Activated naive CD4-positive, alpha-beta T cell treated with anti-CD3 and anti-CD28 coated beads, Interleukin-2, amount 50 U/mL, for 72 hours (primary cell): ENCODE measurements around the gene BACH2. TPM values are rescaled to one million over a fixed set of nuclear protein-coding genes. Genes with fewer than 3 reads are reported as not detected.
"Not testable (repeated sequence)": the region's sequence is repeated elsewhere in the genome, so short reads cannot be mapped to it uniquely, and the experiment has no call there.

Experiments used
- ATAC-seq, 2 donors: fragments of 150-1000 bp; cut with Tn5 transposase; 2 replicates each; pipeline ENCODE4 v1.10.0; 2021; ENCODE audit warnings: mild to moderate bottlenecking in 2 of 2, moderate library complexity in 2 of 2
- DNase-seq, 2 donors: peaks; one replicate each; pipeline ENCODE4 v3.0.0; 2021 to 2022; ENCODE audit warnings: low spot score in 2 of 2
- H3K27ac Mint-ChIP-seq, 2 donors: one replicate each; pipeline ENCODE4 v1.8.0; 2022; ENCODE audit warnings: mild to moderate bottlenecking in 2 of 2, mixed read lengths in 2 of 2
- H3K36me3 Mint-ChIP-seq, 2 donors: one replicate each; pipeline ENCODE4 v1.8.0; 2022; ENCODE audit warnings: mixed read lengths in 2 of 2
- H3K9me3 Mint-ChIP-seq, 2 donors: one replicate each; pipeline ENCODE4 v1.8.0; 2022; ENCODE audit warnings: mixed read lengths in 2 of 2
- total RNA-seq, 2 donors: library from RNA; stranded (reverse); gene quantifications; one replicate each; pipeline ENCODE4 v1.2.3, GENCODE V29; 2022

The BACH2 gene
- total RNA-seq, 2 donors from 2014 or later: 48.7 to 90.8 TPM

GRCh38 chr6:89986650-89987074, 310.0 kb downstream of the BACH2 start:
- Mint-ChIP-seq H3K9me3 (no peaks in the 10 kb centered on the region), H3K36me3 (peaks cover 25 to 51% of the 10 kb centered on the region in 2 donors), H3K27ac (peak overlapping the region; percentile 68 to 82)
- DNase-seq (no peak), ATAC-seq (peak; percentile 42 to 58)

- DNase-seq (no peak), ATAC-seq (no peak)
- H3K9me3 Mint-ChIP-seq: no peaks in the 10 kb centered on the region
- H3K36me3 Mint-ChIP-seq: peaks cover 21 to 51% of the 10 kb centered on the region in 2 donors
- H3K27ac Mint-ChIP-seq: peak overlapping the region; percentile 59 to 92
Measured at GRCh38 chr6:89985751-89986493, 310.7 kb downstream of the BACH2 start.

- Mint-ChIP-seq H3K9me3 (no peaks in the 10 kb centered on the region), H3K27ac (peak overlapping the region; percentile 59 to 92), H3K36me3 (peaks cover 17 to 50% of the 10 kb centered on the region in 2 donors)
- no peak for DNase-seq
- ATAC-seq: no peak
Measured at GRCh38 chr6:89984926-89985750, 311.5 kb downstream of the BACH2 start.

- H3K9me3 Mint-ChIP-seq: no peaks in the 10 kb centered on the region
- ATAC-seq: peak; percentile 19 to 51
- no peak for DNase-seq
- H3K36me3 Mint-ChIP-seq: peaks cover 17 to 27% of the 10 kb centered on the region in 2 donors
- H3K27ac Mint-ChIP-seq: no peak overlapping the region
Measured at GRCh38 chr6:89980353-89980752, 316.3 kb downstream of the BACH2 start.

GRCh38 chr6:89979481-89980119, 317.0 kb downstream of the BACH2 start:
- Mint-ChIP-seq H3K36me3 (peaks cover 15 to 34% of the 10 kb centered on the region in 2 donors), H3K27ac (no peak overlapping the region), H3K9me3 (no peaks in the 10 kb centered on the region)
- DNase-seq (no peak), ATAC-seq (peak; percentile 71 to 85)

- Mint-ChIP-seq H3K9me3 (no peaks in the 10 kb centered on the region), H3K36me3 (peaks cover 15 to 37% of the 10 kb centered on the region in 2 donors), H3K27ac (no peak overlapping the region)
- no peak for DNase-seq
- no peak for ATAC-seq
Measured at GRCh38 chr6:89978749-89979145, 317.9 kb downstream of the BACH2 start.

GRCh38 chr6:89977808-89978748, 318.6 kb downstream of the BACH2 start:
- peaks cover 15 to 36% of the 10 kb centered on the region in 2 donors for H3K36me3 Mint-ChIP-seq
- H3K27ac Mint-ChIP-seq: no peak overlapping the region
- no peaks in the 10 kb centered on the region for H3K9me3 Mint-ChIP-seq
- ATAC-seq (no peak), DNase-seq (no peak)

- DNase-seq (no peak), ATAC-seq (no peak)
- Mint-ChIP-seq H3K27ac (peak overlapping the region in 1 of 2 donors; percentile 51), H3K36me3 (peaks cover 11 to 47% of the 10 kb centered on the region in 2 donors), H3K9me3 (no peaks in the 10 kb centered on the region)
Measured at GRCh38 chr6:89976694-89977020, 320.0 kb downstream of the BACH2 start.

- DNase-seq (no peak), ATAC-seq (no peak)
- Mint-ChIP-seq H3K36me3 (peaks cover 11 to 47% of the 10 kb centered on the region in 2 donors), H3K27ac (peak overlapping the region; percentile 19 to 51), H3K9me3 (no peaks in the 10 kb centered on the region)
Measured at GRCh38 chr6:89975991-89976693, 320.5 kb downstream of the BACH2 start.

- DNase-seq: no peak
- Mint-ChIP-seq H3K27ac (peak overlapping the region in 1 of 2 donors; percentile 51), H3K36me3 (peaks cover 11 to 43% of the 10 kb centered on the region in 2 donors), H3K9me3 (no peaks in the 10 kb centered on the region)
- no peak for ATAC-seq
Measured at GRCh38 chr6:89975366-89975765, 321.3 kb downstream of the BACH2 start.

GRCh38 chr6:89974834-89975233, 321.8 kb downstream of the BACH2 start:
- Mint-ChIP-seq H3K9me3 (no peaks in the 10 kb centered on the region), H3K27ac (peak overlapping the region in 1 of 2 donors; percentile 43), H3K36me3 (peaks cover 11 to 39% of the 10 kb centered on the region in 2 donors)
- ATAC-seq (no peak), DNase-seq (no peak)

GRCh38 chr6:89972025-89972381, 324.6 kb downstream of the BACH2 start:
- peak in 1 of 2 donors; percentile 4 for ATAC-seq
- Mint-ChIP-seq H3K27ac (peak overlapping the region in 1 of 2 donors; percentile 87), H3K9me3 (no peaks in the 10 kb centered on the region), H3K36me3 (peaks cover 17 to 39% of the 10 kb centered on the region in 2 donors)
- DNase-seq: no peak

GRCh38 chr6:89971338-89972024, 325.2 kb downstream of the BACH2 start:
- not testable (repeated sequence) for H3K9me3 Mint-ChIP-seq, ATAC-seq, DNase-seq
- H3K27ac Mint-ChIP-seq: peak overlapping the region in 1 of 2 donors; percentile 87
- H3K36me3 Mint-ChIP-seq: peaks cover 17 to 44% of the 10 kb centered on the region in 2 donors

- no peak overlapping the region for H3K27ac Mint-ChIP-seq
- peaks cover 11 to 46% of the 10 kb centered on the region in 2 donors for H3K36me3 Mint-ChIP-seq
- DNase-seq: no peak
Measured at GRCh38 chr6:89970609-89971337, 325.9 kb downstream of the BACH2 start.

More at GRCh38 chr6:89970609-89971337, 325.9 kb downstream of the BACH2 start:
- no peak for ATAC-seq
- no peaks in the 10 kb centered on the region for H3K9me3 Mint-ChIP-seq
